ENCODE results near the gene SERTAD1.
A peak's percentile ranks its signal among the peaks of the same experiment; 100 is the strongest.
"Not testable (repeated sequence)": the region's sequence is repeated elsewhere in the genome, so short reads cannot be mapped to it uniquely, and the experiment has no call there.

Gene SERTAD1

DNA sequence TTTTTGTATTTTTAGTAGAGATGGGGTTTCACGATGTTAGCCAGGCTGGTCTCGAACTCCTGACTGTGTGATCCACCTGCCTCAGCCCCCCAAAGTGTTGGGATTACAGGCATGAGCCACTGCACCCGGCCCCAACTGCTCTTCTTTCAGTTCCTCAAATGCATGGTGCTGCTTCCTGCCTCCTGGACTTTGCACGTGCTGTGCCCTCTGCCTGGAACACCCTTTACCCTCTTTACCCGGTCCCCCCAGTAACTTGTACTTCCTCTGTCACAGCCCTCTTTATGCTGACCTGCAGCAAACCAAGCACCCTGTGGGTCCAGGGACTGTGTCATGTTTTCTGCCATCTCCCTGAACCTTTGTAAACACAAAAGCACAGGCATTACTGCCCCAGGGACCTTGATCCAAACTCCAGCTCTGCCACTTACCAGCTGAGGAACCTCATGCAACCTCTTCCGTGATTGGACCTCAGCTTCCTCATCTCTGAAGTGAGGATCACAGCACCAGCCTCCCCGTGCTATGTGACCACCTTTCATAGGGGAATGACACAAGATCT lies 36.0 kb upstream of the SERTAD1 start:
- DNase-seq: no peak
- TF ChIP-seq POLR2A (IDR thresholded peaks at IDR 0.05; ENCODE audit: low read length): peak; percentile 22
- no peak for TF ChIP-seq GATA1 (IDR thresholded peaks at IDR 0.05; ENCODE audit: low read depth, low read length)

DNA sequence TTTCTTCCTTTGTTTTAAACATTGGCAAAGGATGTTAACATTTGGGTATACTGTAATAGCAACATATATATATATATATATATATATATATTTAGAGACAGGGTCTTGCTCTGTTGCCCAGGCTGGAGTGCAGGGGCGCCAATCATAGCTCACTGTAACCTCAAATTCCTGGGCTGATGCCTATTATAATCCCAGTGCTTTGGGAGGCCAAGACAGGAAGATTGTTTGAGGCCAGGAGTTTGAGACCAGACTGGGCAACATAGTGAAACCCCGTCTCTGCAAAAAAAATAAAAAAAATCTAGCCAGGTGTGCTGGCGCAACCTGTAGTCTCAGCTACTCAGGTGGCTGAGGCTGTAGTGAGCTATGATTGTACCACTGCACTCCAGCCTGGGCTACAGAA lies 34.4 kb upstream of the SERTAD1 start:
- no peak for TF ChIP-seq POLR2A (IDR thresholded peaks at IDR 0.05; ENCODE audit: low read length)
- TF ChIP-seq GATA1 (IDR thresholded peaks at IDR 0.05; ENCODE audit: low read depth, low read length): no peak
- no peak for DNase-seq

DNA sequence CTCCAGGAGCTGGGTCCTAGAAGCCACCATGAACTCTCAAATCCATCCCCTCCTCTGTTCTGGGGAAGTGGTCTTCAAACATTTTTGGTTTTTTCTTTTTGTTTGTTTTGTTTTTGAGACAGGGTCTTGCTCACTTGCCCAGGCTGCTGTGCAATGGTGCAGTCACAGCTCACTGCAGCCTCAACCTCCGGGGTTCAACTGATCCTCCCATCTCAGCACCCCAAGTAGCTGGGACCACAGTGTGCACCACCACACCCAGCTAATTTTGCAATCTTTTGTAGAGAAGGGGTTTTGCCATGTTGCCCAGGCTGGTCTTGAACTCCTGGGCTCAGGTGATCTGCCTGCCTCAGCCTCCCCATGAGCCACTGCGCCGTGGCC lies 32.8 kb upstream of the SERTAD1 start:
- no peak for DNase-seq
- TF ChIP-seq GATA1 (IDR thresholded peaks at IDR 0.05; ENCODE audit: low read depth, low read length) (no peak), POLR2A (IDR thresholded peaks at IDR 0.05; ENCODE audit: low read length) (no peak)

DNA sequence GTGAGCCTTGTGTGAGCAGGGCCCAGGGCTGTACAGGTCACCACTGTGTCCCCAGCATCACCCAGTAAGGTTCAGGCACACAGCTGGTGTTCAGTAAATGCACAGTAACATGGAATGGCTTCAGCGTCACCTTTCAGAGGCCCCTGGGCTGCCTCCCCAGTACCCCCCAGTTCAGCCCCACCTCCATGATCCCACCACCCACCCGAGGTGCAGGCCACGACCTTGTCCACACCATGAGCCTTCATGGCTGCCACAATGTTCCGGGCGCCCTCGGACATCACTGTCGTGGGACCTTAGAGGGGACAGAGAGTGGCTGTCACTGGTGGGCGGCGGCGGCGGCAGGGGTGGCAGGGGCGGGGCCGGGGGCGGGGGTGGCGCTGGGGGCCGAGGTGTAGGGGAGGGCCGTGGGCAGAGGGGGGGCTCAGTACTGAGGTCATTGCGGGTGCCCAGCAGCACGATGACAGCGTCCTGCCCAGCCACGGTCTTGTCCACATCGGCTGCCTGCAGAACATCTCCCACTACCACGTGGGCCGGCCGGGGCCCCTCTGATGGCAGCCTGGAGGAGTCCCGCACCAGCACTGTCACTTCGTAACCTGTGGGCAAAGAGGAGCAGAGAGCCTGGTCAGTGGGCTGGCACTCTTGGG lies 32.3 kb upstream of the SERTAD1 start:
- TF ChIP-seq GATA1 (IDR thresholded peaks at IDR 0.05; ENCODE audit: low read depth, low read length): no peak
- TF ChIP-seq POLR2A (IDR thresholded peaks at IDR 0.05; ENCODE audit: low read length): no peak
- no peak for DNase-seq

DNA sequence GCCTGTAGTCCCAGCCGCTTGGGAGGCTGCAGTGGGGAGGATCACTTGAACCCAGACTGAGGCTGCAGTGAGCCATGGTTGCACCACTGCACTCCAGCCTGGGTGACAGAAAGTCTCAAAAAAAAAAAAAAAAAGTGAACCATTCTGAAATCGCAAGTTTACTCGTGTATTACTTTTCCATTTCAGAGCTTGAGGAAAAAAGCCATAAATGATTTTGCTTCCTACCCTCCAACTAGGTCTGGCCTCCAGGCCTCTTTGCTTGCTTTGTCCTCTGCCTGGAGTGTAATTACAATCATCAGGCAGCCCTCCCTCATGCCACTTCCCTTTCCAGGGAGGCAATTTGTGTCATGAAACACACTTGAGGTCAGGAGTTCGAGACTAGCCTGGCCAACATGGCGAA lies 31.3 kb upstream of the SERTAD1 start:
- DNase-seq: no peak
- no peak for TF ChIP-seq GATA1 (IDR thresholded peaks at IDR 0.05; ENCODE audit: low read depth, low read length)
- TF ChIP-seq POLR2A (IDR thresholded peaks at IDR 0.05; ENCODE audit: low read length): no peak

DNA sequence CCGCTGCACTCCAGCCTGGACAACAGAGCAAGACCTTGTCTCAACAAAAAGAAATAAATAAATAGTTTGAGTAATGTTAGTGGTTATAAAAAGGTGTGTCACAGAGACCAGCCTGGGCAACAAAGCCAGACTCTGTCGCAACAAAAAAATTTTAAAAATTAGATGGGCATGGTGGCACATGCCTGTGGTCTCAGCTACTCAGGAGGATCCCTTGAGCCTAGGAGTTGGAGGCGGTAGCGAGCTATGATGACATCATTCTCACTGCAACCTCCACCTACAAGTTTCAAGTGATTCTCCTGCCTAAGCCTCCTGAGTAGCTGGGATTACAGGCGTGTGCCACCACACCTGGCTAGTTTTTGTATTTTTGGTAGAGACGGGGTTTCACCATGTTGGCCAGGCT lies 28.2 kb upstream of the SERTAD1 start:
- DNase-seq: not testable (repeated sequence)

DNA sequence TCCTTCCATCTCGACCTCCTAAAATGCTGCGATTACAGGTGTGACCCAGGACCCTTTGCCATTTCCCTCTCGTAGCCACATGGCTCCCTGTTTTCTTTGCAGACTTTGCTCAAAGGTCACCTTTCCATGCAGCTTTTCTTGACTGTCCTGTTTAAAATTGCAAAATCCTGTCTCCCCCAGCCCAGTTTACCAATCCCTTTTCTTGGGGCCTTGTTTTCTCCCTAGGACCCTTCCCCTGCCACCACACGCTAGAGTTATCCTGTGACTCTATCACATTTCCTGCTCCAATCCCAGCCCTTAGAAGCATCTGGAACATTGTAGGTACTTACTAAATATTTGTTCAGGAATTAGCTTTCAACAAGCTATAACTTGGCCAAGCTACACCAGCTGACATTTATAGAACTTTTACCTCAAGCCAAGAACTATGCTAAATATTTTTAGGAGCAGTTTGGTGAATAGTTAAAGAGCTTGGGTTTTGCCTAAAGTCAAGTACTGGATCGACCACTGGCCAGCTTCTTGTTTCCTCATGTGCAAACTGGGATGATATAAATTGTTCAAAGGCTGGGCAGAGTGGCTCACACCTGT lies 27.5 kb upstream of the SERTAD1 start:
- TF ChIP-seq GATA1 (IDR thresholded peaks at IDR 0.05; ENCODE audit: low read depth, low read length) (no peak), POLR2A (IDR thresholded peaks at IDR 0.05; ENCODE audit: low read length) (no peak)
- no peak for DNase-seq

DNA sequence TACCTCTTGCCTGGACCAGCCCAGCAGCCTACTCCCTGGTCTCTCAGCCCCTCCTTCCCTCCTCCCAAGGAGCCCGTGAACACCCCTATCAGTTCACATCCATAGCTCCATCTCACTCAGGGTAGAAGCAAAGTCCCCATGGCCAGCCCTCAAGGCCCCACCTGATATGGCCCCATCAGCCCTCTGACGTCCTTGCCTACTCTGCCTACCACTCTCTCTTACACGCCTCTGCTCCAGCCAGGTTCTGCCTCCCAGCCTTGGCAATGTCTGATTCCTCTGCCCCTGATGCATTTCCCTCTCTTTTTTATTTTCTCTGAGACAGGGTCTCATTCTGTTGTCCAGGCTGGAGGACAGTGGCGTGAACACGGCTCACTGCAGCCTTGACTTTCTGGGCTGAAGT lies 26.2 kb upstream of the SERTAD1 start:
- no peak for DNase-seq
- TF ChIP-seq POLR2A (IDR thresholded peaks at IDR 0.05; ENCODE audit: low read length): peak; percentile 43
- TF ChIP-seq GATA1 (IDR thresholded peaks at IDR 0.05; ENCODE audit: low read depth, low read length): no peak

DNA sequence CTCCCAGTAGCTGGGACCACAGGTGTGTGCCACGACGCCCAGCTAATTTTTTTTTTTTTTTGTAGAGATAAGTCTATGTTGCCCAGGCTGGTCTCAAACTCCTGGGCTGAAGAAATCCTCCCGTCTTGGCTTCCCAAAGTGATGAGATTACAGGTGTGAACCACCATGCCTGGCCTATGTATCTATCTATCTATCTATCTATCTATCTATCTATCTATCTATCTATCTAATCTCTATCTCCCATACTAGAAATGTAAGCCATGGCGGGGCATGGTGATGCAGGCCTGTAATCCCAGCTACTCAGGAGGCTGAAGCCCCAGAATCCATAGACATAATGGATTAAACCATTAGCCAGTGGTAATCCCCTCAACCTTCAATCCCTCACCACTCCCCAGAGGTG lies 24.9 kb upstream of the SERTAD1 start:
- no peak for DNase-seq
- TF ChIP-seq GATA1 (IDR thresholded peaks at IDR 0.05; ENCODE audit: low read depth, low read length) (no peak), POLR2A (IDR thresholded peaks at IDR 0.05; ENCODE audit: low read length) (no peak)

DNA sequence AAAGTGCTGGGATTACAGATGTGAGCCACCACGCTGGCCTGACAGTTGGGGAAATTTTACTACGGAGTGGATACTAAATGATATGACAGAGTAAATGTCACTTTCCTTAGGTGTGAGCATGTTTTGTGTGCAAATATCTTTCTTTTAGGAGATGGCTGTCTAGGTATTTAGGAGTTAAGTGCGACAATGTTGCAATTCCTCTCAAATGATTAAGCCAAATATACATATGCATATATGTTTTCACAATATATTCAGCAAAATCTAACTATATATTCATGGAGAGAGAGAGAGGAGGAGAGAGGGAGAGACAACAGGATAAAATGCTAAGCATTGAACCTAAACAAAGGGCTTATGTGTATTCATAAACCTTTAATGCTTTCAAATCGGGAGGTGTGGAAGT lies 23.7 kb upstream of the SERTAD1 start:
- TF ChIP-seq POLR2A (IDR thresholded peaks at IDR 0.05; ENCODE audit: low read length): no peak
- no peak for TF ChIP-seq GATA1 (IDR thresholded peaks at IDR 0.05; ENCODE audit: low read depth, low read length)
- DNase-seq: no peak

DNA sequence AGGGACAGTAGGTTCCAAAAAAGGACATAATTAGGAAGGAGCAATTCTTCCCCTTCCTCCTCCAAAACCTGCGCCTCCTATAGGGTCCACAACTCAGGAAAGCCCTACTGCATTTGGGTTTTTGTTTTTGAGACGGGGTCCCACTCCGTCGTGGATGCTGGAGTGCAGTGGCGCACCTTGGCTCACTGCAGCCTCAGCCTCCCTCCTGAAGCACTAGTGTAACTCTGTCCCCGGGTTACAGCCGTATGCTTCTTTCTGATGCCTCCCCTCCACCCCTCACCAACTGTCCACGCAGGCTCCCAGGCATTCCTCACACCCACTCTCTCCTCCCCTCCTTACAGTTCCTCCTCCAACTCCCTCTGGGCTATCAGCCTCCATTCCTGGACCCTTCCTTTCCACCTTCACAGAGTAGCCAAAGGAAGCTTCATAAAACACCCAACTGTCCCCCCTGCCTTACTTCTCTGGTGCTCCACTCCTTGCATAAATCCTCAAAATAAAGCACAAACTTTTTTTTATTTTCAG lies 20.5 kb upstream of the SERTAD1 start:
- DNase-seq: peak in 1 of 2 experiments; percentile 60
- TF ChIP-seq POLR2A (IDR thresholded peaks at IDR 0.05; ENCODE audit: low read length): peak; percentile 65
- TF ChIP-seq GATA1 (IDR thresholded peaks at IDR 0.05; ENCODE audit: low read depth, low read length): no peak

DNA sequence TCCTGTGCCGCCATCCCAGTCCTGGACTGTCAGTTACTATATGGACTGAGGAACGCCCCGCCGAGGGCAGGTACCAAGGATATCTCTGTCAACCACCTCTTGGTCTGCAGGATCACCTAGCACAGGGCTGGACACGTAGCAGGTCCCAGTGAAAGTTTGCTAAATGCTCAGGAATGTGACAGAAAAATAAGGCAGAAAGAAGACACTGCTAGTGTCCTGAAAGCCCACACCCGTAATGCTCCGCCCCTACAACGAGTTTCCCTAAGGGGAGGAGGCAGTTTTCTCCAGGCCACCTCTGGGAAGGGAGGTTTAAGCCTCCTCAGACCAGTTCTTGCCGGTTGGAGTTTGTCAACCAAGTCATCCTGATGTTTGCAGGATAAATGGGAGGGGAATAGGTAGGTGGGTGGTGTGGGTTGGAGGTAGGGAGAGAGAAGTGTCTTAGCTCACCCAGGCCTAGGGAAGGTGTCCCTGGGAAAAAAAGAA lies 20.0 kb upstream of the SERTAD1 start:
- no peak for TF ChIP-seq GATA1 (IDR thresholded peaks at IDR 0.05; ENCODE audit: low read depth, low read length)
- no peak for TF ChIP-seq POLR2A (IDR thresholded peaks at IDR 0.05; ENCODE audit: low read length)
- DNase-seq: peak; percentile 49 to 69

DNA sequence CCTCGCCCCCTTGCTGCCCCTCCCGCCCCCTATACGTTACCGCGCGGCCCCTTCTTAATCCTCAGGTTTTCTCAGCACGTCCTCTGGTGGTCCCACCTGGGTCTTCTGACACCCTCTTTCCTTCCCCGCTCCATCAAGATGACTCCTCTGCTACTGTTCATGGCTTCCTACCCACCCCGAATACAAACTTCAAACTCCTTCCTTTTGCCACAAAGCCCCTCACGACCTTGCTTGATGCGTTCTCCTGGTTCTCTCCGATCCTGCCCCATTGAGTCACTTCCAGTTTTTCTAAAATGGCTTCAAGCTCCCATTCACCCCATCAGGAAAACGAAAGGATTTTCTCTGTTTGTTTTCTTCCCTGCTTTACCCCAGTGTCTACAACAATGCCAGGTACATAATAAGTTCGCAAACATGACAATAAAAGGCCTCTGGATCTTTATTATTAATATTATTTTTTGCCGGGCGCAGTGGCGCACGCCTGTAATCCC lies 19.1 kb upstream of the SERTAD1 start:
- no peak for DNase-seq
- TF ChIP-seq POLR2A (IDR thresholded peaks at IDR 0.05; ENCODE audit: low read length): no peak
- no peak for TF ChIP-seq GATA1 (IDR thresholded peaks at IDR 0.05; ENCODE audit: low read depth, low read length)

DNA sequence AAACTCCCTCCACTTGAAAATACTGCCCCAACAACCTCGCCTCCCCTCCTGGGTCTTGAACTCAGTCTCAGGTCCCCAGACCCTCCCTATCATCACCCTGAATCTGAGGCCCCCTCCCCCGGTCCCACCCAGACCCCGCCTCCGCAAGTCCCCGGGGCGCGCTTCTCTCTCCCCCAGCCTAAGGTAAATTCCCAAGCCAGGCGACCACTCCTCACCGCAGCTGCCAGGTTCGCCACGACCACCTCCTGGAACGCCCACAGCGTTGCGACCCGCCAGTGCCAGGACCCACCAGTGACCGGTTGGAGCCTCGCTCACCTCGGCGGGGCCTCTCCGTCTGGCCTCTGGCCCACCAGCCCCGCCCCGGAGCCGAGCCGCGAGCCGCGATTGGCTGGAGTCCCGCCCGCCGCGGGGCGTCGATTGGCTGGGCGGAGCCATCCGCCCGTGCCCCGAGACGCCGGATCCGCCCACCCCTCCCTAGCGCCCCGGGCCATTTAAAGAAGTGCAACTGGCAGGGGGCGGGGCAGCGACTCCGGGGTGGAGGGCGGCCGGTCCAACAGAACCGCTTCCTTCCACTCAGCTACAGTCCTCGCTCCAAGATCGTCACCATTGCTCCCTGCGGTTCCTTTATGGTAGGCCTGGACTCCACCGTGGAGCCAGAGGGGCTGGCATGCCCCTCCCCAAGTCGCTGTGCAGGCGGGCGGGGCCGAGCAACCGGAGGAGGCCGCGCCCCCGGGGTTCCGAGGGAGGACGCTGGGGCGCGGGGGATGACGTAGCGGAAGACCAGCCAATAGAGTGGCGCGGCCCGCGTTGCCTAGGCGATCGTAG lies 18.4 kb upstream of the SERTAD1 start, which contains the start of gene SERTAD3:
Gene SERTAD3 (minus strand): TSS at position 336 of the 825 bp plus-strand sequence. CDS start 2,255 bp downstream, outside the sequence.
- DNase-seq: peak; percentile 96 to 99
- TF ChIP-seq POLR2A (IDR thresholded peaks at IDR 0.05; ENCODE audit: low read length) (peak; percentile 64), GATA1 (IDR thresholded peaks at IDR 0.05; ENCODE audit: low read depth, low read length) (no peak)
